HepG2 (cell line): ENCODE results near the gene RCBTB2. TPM values are rescaled to one million over a fixed set of nuclear protein-coding genes. Genes with fewer than 3 reads are reported as not detected.

Experiments
- ATAC-seq: fragments of 200-7000 bp; cut with Tn5 transposase; 3 replicates; pipeline ENCODE4 v1.9.1; 2020; ENCODE audit warnings: mild to moderate bottlenecking, moderate library complexity
- BruUV-seq: library from RNA; stranded (reverse); fragments of 400-500 nt; replicated peaks from 2 replicates; lab custom pipeline; 2021; lab: Mats Ljungman, UMichigan
- CTCF ChIA-PET: fragments of 300-600 bp; formaldehyde crosslinking; extraction: SDS; loops from one replicate; lab custom pipeline; 2021; ENCODE audit warnings: low total read pairs, inconsistent platforms, low intra/inter-chr PET ratio; lab: Yijun Ruan, JAX
- POLR2A ChIA-PET: fragments of 350-600 bp; sonication (Branson Sonifier 250); formaldehyde crosslinking; loops from one replicate; lab custom pipeline; 2020; ENCODE audit warnings: antibody characterized with exemption, inconsistent platforms; lab: Yijun Ruan, JAX
- DNase-seq: peaks from one replicate; pipeline ENCODE4 v3.0.0-alpha.2; 2015; ENCODE audit warnings: low spot score
- FAIRE-seq: peaks from 3 replicates; lab custom pipeline; 2011; peaks lifted over from hg19 to GRCh38; lab: Jason Lieb, UNC
- H2AFZ ChIP-seq: one replicate; pipeline ENCODE4 v1.6.1; 2011; ENCODE audit warnings: low read length, inconsistent platforms
- H3K27ac ChIP-seq: fragments of 300-600 bp; 3 replicates; pipeline ENCODE4 v1.8.0; 2011; ENCODE audit warnings: mixed run types, mild to moderate bottlenecking, mixed read lengths, low read length, inconsistent platforms; ENCODE audit not compliant: insufficient read depth; ENCODE audit errors: extremely low read length
- H3K27me3 ChIP-seq, 2 experiments: fragments of 200-600 bp in 1 of 2; 2 replicates in 1 of 2; 3 replicates in 1 of 2; pipeline versions ENCODE4 v1.6.0 to v1.8.0; 2011; ENCODE audit warnings: low read length in 2 of 2, mild to moderate bottlenecking in 2 of 2, moderate library complexity in 2 of 2, inconsistent platforms in 1 of 2; ENCODE audit not compliant: insufficient read depth in 2 of 2, control insufficient read depth in 1 of 2
- H3K36me3 ChIP-seq, 2 experiments: fragments of 200-600 bp in 1 of 2; replicated peaks in 1 of 2; 2 replicates in 1 of 2; 3 replicates in 1 of 2; pipeline versions ENCODE4 v1.5.1 to v1.8.0; 2011; ENCODE audit warnings: low read length in 2 of 2, inconsistent platforms in 1 of 2; ENCODE audit not compliant: insufficient read depth in 2 of 2, control insufficient read depth in 1 of 2
- H3K4me1 ChIP-seq: 2 replicates; pipeline ENCODE4 v1.5.1; 2012; ENCODE audit warnings: low read length, inconsistent platforms; ENCODE audit not compliant: insufficient read depth
- H3K4me2 ChIP-seq: 2 replicates; pipeline ENCODE4 v1.6.0; 2011; ENCODE audit warnings: low read depth, low read length, inconsistent platforms
- H3K4me3 ChIP-seq, 3 experiments: fragments of 200-600 bp in 1 of 3; sonication (generic), shearing (Covaris generic) in 1 of 3; replicated peaks in 1 of 3; 2 replicates each; pipeline ENCODE4 v1.5.1; 2011 to 2016; ENCODE audit warnings: low read length in 3 of 3, inconsistent platforms in 2 of 3, low read depth in 2 of 3, mild to moderate bottlenecking in 2 of 3, control low read depth in 1 of 3, mixed read lengths in 1 of 3; ENCODE audit not compliant: insufficient read depth in 1 of 3
- H3K79me2 ChIP-seq: one replicate; pipeline ENCODE4 v1.6.1; 2011; ENCODE audit warnings: low read length, inconsistent platforms; ENCODE audit not compliant: insufficient read depth
- H3K9ac ChIP-seq: 2 replicates; pipeline ENCODE4 v1.6.0; 2011; ENCODE audit warnings: mild to moderate bottlenecking, low read depth, low read length, inconsistent platforms; ENCODE audit not compliant: insufficient read depth
- H3K9me3 ChIP-seq: 2 replicates; pipeline ENCODE4 v1.5.1; 2012; ENCODE audit warnings: mild to moderate bottlenecking, low read length
- H4K20me1 ChIP-seq: 2 replicates; pipeline ENCODE4 v1.6.0; 2011; ENCODE audit warnings: inconsistent platforms, mild to moderate bottlenecking, low read length, moderate library complexity; ENCODE audit not compliant: insufficient read depth
- JUNB ChIP-seq: sonication (generic); formaldehyde crosslinking; IDR thresholded peaks from 2 replicates; pipeline ENCODE4 v1.8.0; 2022; ENCODE audit warnings: missing genetic modification reagents, mild to moderate bottlenecking, borderline replicate concordance
- MNT ChIP-seq: fragments of 450-650 bp; IDR thresholded peaks from 2 replicates; pipeline ENCODE4 v1.6.1; 2016
- NFYC ChIP-seq: IDR thresholded peaks from 2 replicates; pipeline ENCODE4 v1.6.1; 2016; ENCODE audit warnings: missing genetic modification reagents, missing compliant biosample characterization
- PITX1 ChIP-seq: sonication (generic); formaldehyde crosslinking; IDR thresholded peaks from 2 replicates; pipeline ENCODE4 v1.5.1; 2020; ENCODE audit warnings: mild to moderate bottlenecking, missing genetic modification reagents
- SP5 ChIP-seq: IDR thresholded peaks from 2 replicates; pipeline ENCODE4 v1.6.1; 2016; ENCODE audit warnings: low read depth, borderline replicate concordance
- SRY ChIP-seq: sonication (generic); formaldehyde crosslinking; IDR thresholded peaks from 2 replicates; pipeline ENCODE4 v1.8.0; 2022; ENCODE audit warnings: mild to moderate bottlenecking, missing genetic modification reagents
- TBP ChIP-seq: sonication (generic); formaldehyde crosslinking; IDR thresholded peaks from 2 replicates; pipeline ENCODE4 v1.5.0; 2020; ENCODE audit warnings: missing genetic modification reagents
- XBP1 ChIP-seq: sonication (generic); formaldehyde crosslinking; IDR thresholded peaks from 2 replicates; pipeline ENCODE4 v1.5.0; 2020; ENCODE audit warnings: missing genetic modification reagents
- ZC3H4 ChIP-seq: sonication (generic); formaldehyde crosslinking; IDR thresholded peaks from 2 replicates; pipeline ENCODE4 v1.4.0; 2020; ENCODE audit warnings: missing genetic modification reagents, borderline replicate concordance
- ZIK1 ChIP-seq: sonication (generic); formaldehyde crosslinking; IDR thresholded peaks from 2 replicates; pipeline ENCODE4 v1.5.0; 2020; ENCODE audit warnings: mild to moderate bottlenecking, low read depth, missing genetic modification reagents, borderline replicate concordance
- ZNF124 ChIP-seq: sonication (generic); formaldehyde crosslinking; IDR thresholded peaks from 2 replicates; pipeline ENCODE4 v1.4.0; 2020; ENCODE audit warnings: missing genetic modification reagents
- ZNF138 ChIP-seq: sonication (generic); formaldehyde crosslinking; IDR thresholded peaks from 2 replicates; pipeline ENCODE4 v1.5.0; 2020; ENCODE audit warnings: mild to moderate bottlenecking, low read depth, missing genetic modification reagents
- ZNF224 ChIP-seq: sonication (generic); formaldehyde crosslinking; IDR thresholded peaks from 2 replicates; pipeline ENCODE4 v1.5.0; 2020; ENCODE audit warnings: mild to moderate bottlenecking, missing genetic modification reagents
- ZNF354B ChIP-seq: sonication (generic); formaldehyde crosslinking; IDR thresholded peaks from 2 replicates; pipeline ENCODE4 v1.8.0; 2022; ENCODE audit warnings: mild to moderate bottlenecking, missing genetic modification reagents
- ZNF530 ChIP-seq: sonication (generic); formaldehyde crosslinking; IDR thresholded peaks from 2 replicates; pipeline ENCODE4 v1.5.0; 2020; ENCODE audit warnings: low read depth, mild to moderate bottlenecking, missing genetic modification reagents
- ZNF678 ChIP-seq: sonication (generic); formaldehyde crosslinking; IDR thresholded peaks from 2 replicates; pipeline ENCODE4 v1.4.0; 2020; ENCODE audit warnings: mild to moderate bottlenecking, missing genetic modification reagents
- ZNF720 ChIP-seq: sonication (generic); formaldehyde crosslinking; IDR thresholded peaks from 2 replicates; pipeline ENCODE4 v1.4.0; 2020; ENCODE audit warnings: missing genetic modification reagents
- ZNF784 ChIP-seq: sonication (generic); formaldehyde crosslinking; IDR thresholded peaks from 2 replicates; pipeline ENCODE4 v1.5.1; 2020; ENCODE audit warnings: missing genetic modification reagents, mild to moderate bottlenecking, borderline replicate concordance
- in situ Hi-C: cut with HindIII; loops from 2 replicates; pipeline ENCODE4 v1.10.0; 2017; ENCODE audit warnings: low pct_unique_long_range_greater_than_20kb; ENCODE audit not compliant: extremely low pct_ligation_motif_present
- intact Hi-C: fragments of 100-400 bp; cut with micrococcal nuclease; formaldehyde crosslinking; loops from one replicate; pipeline ENCODE4 v1.10.0; 2022; ENCODE audit not compliant: unreplicated experiment
- polyA plus RNA-seq, 8 experiments: library from polyadenylated mRNA; depleted of rRNA in 3 of 8; stranded (reverse) in 7 of 8; unstranded in 1 of 8; fragments of >200 nt; fragmentation: Illumina TruSeq in 4 of 8; extraction: Trizol in 4 of 8; gene quantifications; 2 replicates each; pipeline versions ENCODE4 v1.2.1 to v1.2.3, GENCODE V29; 2011 to 2016; ENCODE audit warnings: low read depth in 4 of 8, missing spikeins in 1 of 8, mixed read lengths in 1 of 8; ENCODE audit not compliant: insufficient read depth in 1 of 8
- total RNA-seq, 5 experiments: library from RNA; depleted of rRNA; stranded (reverse); fragments of >200 nt; fragmentation: Illumina TruSeq; extraction: Trizol; gene quantifications; 2 replicates each; pipeline ENCODE4 v1.2.3, GENCODE V29; 2016; ENCODE audit warnings: low read depth in 1 of 5
- TF ChIP-seq, protein P1 (sequence below): sonication (generic); formaldehyde crosslinking; IDR thresholded peaks from 2 replicates; pipeline ENCODE4 v1.4.0; 2020; ENCODE audit warnings: missing genetic modification reagents
- TF ChIP-seq, protein P2 (sequence below): sonication (generic); formaldehyde crosslinking; IDR thresholded peaks from 2 replicates; pipeline ENCODE4 v1.8.0; 2022; ENCODE audit warnings: mild to moderate bottlenecking, missing genetic modification reagents, moderate library complexity

The RCBTB2 gene
- total and polyA plus RNA-seq, 2 of the 13 experiments (the other 11 are each of a cell fraction or from before 2014, with no cell fraction given) = 1.9 to 2.7 TPM

GRCh38 chr13:48555441-48555840 lies 22.6 kb upstream of the RCBTB2 start:
- BruUV-seq = no TSS peak
- Histone ChIP-seq H3K4me2 (no peak overlapping the region), H3K27ac (no peak overlapping the region), H3K9ac (no peak overlapping the region), H3K4me3 (no peak overlapping the region), H3K9me3 (peaks cover 11% of the 10 kb centered on the region), H3K79me2 (no peaks in the 10 kb centered on the region), H4K20me1 (no peaks in the 10 kb centered on the region), H3K36me3 (no peaks in the 10 kb centered on the region), H3K27me3 (no peaks in the 10 kb centered on the region), H2AFZ (no peak overlapping the region), H3K4me1 (no peaks in the 10 kb centered on the region)
- CTCF ChIA-PET = no interaction called here
- in situ Hi-C loops (no loop called here), intact Hi-C loops (no loop called here)
- DNase-seq (no peak), ATAC-seq (no peak), FAIRE-seq (no peak)
- POLR2A ChIA-PET = no interaction called here
- TF ChIP-seq ZNF530 (CRISPR knock-in tag) (no peak), SP5 (CRISPR knock-in tag) (no peak), ZC3H4 (CRISPR knock-in tag) (no peak), PITX1 (CRISPR knock-in tag) (no peak), ZNF138 (CRISPR knock-in tag) (no peak), XBP1 (CRISPR knock-in tag) (no peak), ZIK1 (CRISPR knock-in tag) (no peak), ZNF224 (CRISPR knock-in tag) (no peak), MNT (no peak), JUNB (CRISPR knock-in tag) (no peak), ZNF720 (CRISPR knock-in tag) (no peak), TBP (CRISPR knock-in tag) (no peak), ZNF354B (CRISPR knock-in tag) (no peak), SRY (CRISPR knock-in tag) (no peak), ZNF124 (CRISPR knock-in tag) (no peak), NFYC (no peak), ZNF784 (CRISPR knock-in tag) (no peak), ZNF678 (CRISPR knock-in tag) (no peak)
- TF ChIP-seq, protein P1, sequence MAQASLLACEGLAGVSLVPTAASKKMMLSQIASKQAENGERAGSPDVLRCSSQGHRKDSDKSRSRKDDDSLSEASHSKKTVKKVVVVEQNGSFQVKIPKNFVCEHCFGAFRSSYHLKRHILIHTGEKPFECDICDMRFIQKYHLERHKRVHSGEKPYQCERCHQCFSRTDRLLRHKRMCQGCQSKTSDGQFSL = no peak
- TF ChIP-seq, protein P2, sequence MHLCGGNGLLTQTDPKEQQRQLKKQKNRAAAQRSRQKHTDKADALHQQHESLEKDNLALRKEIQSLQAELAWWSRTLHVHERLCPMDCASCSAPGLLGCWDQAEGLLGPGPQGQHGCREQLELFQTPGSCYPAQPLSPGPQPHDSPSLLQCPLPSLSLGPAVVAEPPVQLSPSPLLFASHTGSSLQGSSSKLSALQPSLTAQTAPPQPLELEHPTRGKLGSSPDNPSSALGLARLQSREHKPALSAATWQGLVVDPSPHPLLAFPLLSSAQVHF (CRISPR knock-in tag) = no peak
